ENCODE data around the gene DUSP22.

The DUSP22 gene

GRCh38 chr6:291204-291696 is 1.0 kb upstream of the DUSP22 start:
- no peak for FAIRE-seq
- no peak for DNase-seq (ENCODE audit: insufficient read length)

GRCh38 chr6:292506-293192 is 362 bp downstream of the DUSP22 start:
- DNase-seq (ENCODE audit: insufficient read length) (peak; percentile 67), FAIRE-seq (peak; percentile 91)
- peak; percentile 78; the same call in 1 of the 2 replicates for TF ChIP-seq POLR2AphosphoS5 (IDR thresholded peaks at IDR 0.05; ENCODE audit: low read depth, low read length)
- TF ChIP-seq TAF1 (IDR thresholded peaks at IDR 0.05; ENCODE audit: borderline replicate concordance, low read depth, low read length), result peak; percentile 91
- peak; percentile 76 for TF ChIP-seq POLR2A (IDR thresholded peaks at IDR 0.05; ENCODE audit: low read depth, low read length)

More at GRCh38 chr6:291204-291696, 1.0 kb upstream of the DUSP22 start:
- TF ChIP-seq POLR2AphosphoS5 (IDR thresholded peaks at IDR 0.05; ENCODE audit: low read depth, low read length), result no peak
- TF ChIP-seq TAF1 (IDR thresholded peaks at IDR 0.05; ENCODE audit: borderline replicate concordance, low read depth, low read length), result no peak
- no peak; the same call in 1 of the 2 replicates for TF ChIP-seq POLR2A (IDR thresholded peaks at IDR 0.05; ENCODE audit: low read depth, low read length)

GRCh38 chr6:293193-294174 is 1.2 kb downstream of the DUSP22 start:
- FAIRE-seq, result no peak

GRCh38 chr6:294656-295565 is 2.6 kb downstream of the DUSP22 start:
- TF ChIP-seq TAF1 (IDR thresholded peaks at IDR 0.05; ENCODE audit: borderline replicate concordance, low read depth, low read length) (no peak), POLR2AphosphoS5 (IDR thresholded peaks at IDR 0.05; ENCODE audit: low read depth, low read length) (peak; percentile 59; the same call in 1 of the 2 replicates), POLR2A (IDR thresholded peaks at IDR 0.05; ENCODE audit: low read depth, low read length) (0 out of 2 replicates have a peak, but pooled peaks have one; percentile 48)
- DNase-seq (ENCODE audit: insufficient read length) (no peak), FAIRE-seq (no peak)

More at GRCh38 chr6:293193-294174, 1.2 kb downstream of the DUSP22 start:
- TF ChIP-seq POLR2AphosphoS5 (IDR thresholded peaks at IDR 0.05; ENCODE audit: low read depth, low read length), result peak; percentile 91
- TF ChIP-seq POLR2A (IDR thresholded peaks at IDR 0.05; ENCODE audit: low read depth, low read length), result peak; percentile 70; the same call in 1 of the 2 replicates
- peak; percentile 41; the same call in 1 of the 2 replicates for TF ChIP-seq TAF1 (IDR thresholded peaks at IDR 0.05; ENCODE audit: borderline replicate concordance, low read depth, low read length)
- no peak for DNase-seq (ENCODE audit: insufficient read length)

- FAIRE-seq (peak; percentile 53), DNase-seq (ENCODE audit: insufficient read length) (no peak)
- TF ChIP-seq POLR2AphosphoS5 (IDR thresholded peaks at IDR 0.05; ENCODE audit: low read depth, low read length), result peak; percentile 62; the same call in 1 of the 2 replicates
- peak; percentile 63; the same call in 1 of the 2 replicates for TF ChIP-seq TAF1 (IDR thresholded peaks at IDR 0.05; ENCODE audit: borderline replicate concordance, low read depth, low read length)
- TF ChIP-seq POLR2A (IDR thresholded peaks at IDR 0.05; ENCODE audit: low read depth, low read length), result peak; percentile 45; the same call in 1 of the 2 replicates
These were observed 4.2 kb downstream of the DUSP22 start for GRCh38 chr6:296151-297122.

GRCh38 chr6:297571-298232 is 5.4 kb downstream of the DUSP22 start:
- DNase-seq (ENCODE audit: insufficient read length), result no peak
- TF ChIP-seq TAF1 (IDR thresholded peaks at IDR 0.05; ENCODE audit: borderline replicate concordance, low read depth, low read length) (no peak), POLR2A (IDR thresholded peaks at IDR 0.05; ENCODE audit: low read depth, low read length) (no peak), POLR2AphosphoS5 (IDR thresholded peaks at IDR 0.05; ENCODE audit: low read depth, low read length) (no peak)
- peak; percentile 44 for FAIRE-seq

DNA sequence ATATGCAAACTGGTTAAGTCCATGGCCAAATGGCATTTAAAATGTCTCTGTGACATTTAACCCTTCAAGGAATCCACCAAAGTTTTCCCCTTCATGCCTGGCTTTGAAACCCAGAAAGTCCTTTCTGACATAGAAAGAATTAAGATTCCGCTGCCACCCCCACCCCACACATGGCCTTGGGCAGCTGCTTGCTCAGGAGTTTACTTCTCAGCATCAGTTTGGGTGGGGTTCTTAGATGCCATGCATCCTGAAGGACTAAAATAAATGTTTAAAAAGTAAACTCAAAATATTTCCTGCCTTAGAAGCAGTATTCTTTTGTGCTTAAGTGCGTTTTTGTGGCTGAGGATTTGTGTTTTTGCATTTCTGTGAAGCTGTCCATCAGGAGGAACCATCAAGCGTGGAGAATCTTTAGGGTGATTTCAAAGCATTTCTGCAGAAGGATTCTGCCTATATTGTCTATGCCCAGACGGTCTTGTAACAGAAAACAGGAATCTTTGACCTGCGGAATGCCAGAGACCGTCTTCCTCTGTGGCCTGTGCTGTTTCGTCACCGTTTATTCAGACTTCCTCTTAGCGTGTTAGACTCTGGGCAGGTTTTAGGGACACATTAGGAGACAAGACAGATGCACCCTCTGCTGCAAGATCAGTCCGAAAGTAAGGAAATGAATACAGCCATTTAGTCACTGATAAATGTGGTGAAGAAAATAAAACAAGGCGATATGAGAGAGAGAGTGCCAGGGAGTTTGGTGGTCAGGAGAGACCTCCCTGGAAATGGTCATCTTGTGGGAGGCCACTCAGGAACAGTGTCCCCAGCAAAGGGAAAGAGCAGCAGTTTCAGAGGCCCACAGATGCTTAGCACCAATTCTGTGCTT is 6.2 kb downstream of the DUSP22 start:
- DNase-seq (ENCODE audit: insufficient read length), result no peak
- TF ChIP-seq TAF1 (IDR thresholded peaks at IDR 0.05; ENCODE audit: borderline replicate concordance, low read depth, low read length) (no peak), POLR2A (IDR thresholded peaks at IDR 0.05; ENCODE audit: low read depth, low read length) (no peak), POLR2AphosphoS5 (IDR thresholded peaks at IDR 0.05; ENCODE audit: low read depth, low read length) (no peak)
- peak; percentile 60 for FAIRE-seq
